Eye (tissue), 1 donor: Measurements from ENCODE around the gene OR6A2.

Experiments
- DNase-seq: peaks from one replicate; pipeline ENCODE4 v3.0.0-alpha.2; 2015

OR6A2 gene

DNA sequence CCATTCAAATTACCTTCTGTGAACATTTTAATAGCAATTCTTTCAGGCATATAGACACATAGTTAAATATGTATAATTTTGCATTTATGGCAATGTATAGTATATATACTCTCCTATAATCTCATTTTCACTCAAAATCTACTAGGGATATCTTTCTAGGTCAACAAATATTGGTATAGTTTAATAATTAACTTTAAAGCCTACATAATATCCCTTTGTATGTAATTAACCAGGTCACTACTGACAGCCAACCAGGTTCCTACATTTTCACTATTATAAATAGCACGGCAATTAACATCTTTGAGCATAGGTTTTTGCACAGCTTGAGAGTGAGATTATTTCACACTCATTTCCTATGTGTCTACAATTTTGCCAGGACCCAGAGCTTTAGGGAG, 43.5 kb downstream of the OR6A2 start:
- DNase-seq, result no peak

DNA sequence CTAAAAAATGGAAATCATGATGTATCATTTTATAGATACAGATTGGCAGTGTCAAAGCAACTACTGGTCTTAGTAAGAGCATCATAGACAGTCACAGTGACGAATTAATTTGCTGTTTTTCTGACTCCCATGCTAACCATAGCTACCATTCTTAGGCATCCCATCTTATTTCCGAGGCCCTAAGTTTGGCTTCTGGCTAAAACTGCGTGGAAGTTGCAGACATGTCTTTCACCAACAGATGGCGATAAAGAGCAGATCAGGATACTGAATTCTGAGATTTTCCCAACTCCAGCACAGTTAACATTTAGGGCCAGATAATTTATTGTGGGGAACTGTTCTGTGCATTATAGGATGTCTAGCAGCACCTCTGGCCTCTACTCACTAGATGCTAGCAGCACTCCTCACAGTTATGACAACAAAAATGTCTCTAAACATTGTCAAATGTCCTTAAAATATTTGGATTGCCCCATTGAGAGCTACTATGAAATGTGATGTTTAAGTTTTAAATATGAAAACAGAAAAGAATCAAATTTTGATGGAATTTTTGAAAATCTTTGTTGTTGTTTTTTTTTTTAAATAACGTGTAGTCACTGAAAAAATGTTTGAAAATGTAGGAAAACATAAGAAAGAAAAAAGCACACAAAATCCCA, 44.1 kb downstream of the OR6A2 start:
- DNase-seq, result peak; percentile 83

DNA sequence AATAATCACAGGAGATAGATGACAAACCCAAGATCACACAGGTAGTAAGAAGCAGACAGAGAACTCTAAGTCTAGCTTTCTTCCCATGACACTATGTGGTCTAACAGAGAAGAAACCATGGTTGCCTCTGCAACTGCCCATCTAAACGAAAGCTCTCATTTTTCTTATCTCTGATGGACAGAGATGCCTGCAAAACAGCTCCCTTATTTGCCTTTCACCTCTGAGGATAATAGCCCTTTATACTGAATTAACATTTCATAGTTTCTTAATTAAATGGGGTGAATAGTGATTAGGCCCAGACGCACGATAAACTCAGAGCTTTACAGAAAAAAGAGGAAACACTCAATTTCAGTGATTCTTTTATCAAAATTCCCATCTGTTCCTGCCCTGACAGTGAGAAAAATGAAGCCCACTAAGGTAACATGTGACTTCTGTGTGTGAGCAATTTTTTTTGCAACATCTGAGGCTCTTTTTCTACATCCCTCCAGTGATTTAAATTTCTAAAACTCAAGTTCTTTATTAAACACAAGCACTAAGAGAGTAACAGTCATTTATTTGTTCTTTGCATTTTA, 52.3 kb downstream of the OR6A2 start:
- no peak for DNase-seq

DNA sequence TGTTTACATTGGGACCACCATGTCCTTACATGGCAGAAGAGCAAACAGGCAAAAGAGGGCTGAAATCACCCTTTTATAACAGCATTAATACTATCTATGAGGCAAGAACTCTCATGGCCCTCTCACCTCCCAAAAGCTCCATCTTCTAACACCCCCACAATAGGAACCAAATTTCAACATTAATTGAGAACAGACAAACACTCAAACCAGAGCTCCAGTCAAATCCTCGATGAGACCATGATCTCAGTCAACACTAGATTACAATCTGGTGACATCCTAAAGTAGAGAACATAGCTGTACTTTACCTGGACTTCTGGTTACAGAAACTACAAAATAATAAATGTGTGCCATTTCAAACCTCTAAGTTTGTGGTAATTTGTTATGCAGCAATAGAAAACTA, 52.9 kb downstream of the OR6A2 start:
- DNase-seq, result no peak

DNA sequence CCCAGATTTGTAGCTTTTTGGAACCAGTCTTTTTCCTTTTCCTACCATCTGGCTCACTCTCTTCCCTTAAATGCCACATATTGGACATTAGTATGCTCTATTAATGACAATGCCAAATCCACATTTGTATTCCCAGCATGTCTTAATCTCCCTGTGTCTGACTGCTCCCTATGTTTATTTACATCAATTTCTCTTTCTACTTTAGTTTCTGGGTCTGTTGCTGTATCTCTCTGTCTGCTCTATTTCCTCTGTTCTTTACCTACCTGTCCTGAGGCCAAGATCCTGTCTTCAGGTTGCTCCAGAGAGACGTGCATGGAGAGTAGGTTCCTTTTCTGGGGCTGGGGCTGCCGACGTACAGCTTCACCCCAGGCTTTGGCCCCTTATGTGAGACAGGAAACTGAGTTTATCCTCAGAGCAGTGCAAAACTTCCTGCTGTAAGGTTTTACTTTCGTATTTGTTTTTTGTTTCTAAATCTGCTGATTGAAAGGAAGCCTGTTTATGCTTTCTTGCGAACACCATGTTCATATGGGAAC, 53.3 kb downstream of the OR6A2 start:
- DNase-seq, result no peak

DNA sequence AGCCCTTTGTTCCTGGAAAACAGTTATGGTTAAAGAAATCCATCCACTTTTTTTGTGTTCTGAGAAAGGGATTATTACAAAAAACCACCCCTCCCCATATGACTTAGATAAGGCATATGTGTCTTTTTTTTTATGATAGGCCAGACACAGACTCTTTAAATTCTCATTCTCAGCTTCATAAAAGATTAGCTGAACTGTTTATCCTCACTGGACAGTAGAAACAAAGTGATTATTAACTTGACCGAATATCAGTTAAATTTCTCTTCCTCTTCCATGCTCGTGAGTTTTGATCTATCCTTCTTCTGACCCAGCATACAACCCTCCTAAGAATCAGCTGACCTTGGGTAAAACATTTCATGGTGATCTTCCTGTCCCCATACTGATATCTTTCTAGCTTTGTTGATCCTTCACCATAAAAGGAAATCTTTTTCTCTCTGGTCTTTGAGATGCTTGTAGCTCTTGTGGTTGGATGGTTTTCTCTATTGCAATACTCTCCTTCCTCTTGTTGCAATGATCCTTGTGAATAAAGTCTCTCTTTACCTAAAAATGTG, 53.9 kb downstream of the OR6A2 start:
- DNase-seq, result no peak

DNA sequence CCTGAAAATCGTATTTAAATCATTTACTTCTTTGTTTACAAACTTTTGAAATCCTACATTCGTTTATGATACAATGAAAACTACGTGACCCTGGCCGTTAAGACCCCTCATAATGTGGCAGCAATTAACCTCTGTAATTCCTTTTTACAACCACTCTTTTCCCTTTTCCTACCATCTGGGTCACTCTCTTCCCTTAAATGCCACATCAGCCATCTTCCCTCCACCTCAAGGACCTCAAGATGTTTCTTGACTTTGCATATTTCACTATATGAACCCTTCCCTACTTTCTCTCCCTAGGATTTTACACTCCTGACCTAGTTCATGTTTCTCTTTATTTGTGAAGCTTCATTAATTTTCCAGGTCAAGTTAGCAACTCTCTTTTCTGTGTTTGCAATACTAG, 54.5 kb downstream of the OR6A2 start:
- no peak for DNase-seq

DNA sequence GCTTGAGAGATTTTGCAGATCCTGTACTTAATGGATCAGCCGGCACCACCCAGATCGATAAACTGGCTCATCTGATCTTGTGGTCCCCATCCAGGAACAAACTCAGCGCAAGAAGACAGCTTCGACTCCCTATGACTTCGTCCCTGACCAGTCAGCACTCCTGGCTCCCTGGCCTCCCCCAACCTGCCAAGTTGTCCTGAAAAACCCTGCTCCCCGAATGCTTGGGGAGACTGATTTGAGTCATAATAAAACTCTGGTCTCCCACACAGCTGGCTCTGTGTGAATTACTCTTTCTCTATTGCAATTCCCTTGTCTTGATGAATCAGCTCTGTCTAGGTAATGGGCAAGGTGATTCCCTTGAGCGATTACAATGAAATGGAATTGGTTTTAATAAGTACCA, 57.2 kb downstream of the OR6A2 start:
- no peak for DNase-seq
